Measurements from ENCODE around the gene SPRED2.

GRCh38 chr2:65300134-65300760 is 132.2 kb downstream of the SPRED2 start:
- no peak for TF ChIP-seq CTCF (IDR thresholded peaks at IDR 0.05)
- no peak for TF ChIP-seq ZFX (IDR thresholded peaks at IDR 0.05; ENCODE audit: borderline replicate concordance)

Data from 22Rv1 (cell line).